OCI-M2 (cell line): ENCODE data around the gene EPHB3.

Experiments used
- DNase-seq: peaks from one replicate; lab custom pipeline; 2025; ENCODE audit not compliant: unreplicated experiment; lab: John Stamatoyannopoulos, UW

The EPHB3 gene

DNA sequence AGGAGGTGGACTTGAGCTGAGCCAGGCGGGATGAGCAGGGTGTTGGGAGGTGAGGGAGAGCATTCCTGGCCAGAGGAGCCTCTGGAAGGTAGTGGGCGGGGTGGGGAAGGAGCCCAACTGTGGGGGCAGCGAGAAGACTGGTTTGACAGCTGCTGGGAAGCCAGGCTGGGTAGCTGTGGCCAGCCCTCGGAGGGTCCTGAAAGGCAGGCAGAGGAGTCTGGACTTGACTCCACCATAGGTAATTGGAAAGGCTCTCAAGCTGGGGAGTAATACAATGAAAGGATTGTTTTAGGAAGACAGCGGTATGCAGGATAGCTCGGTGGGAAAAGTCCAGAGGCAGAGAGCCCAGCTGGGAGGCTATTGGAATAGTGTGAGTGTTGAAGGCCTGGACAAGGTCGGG lies 17.2 kb downstream of the EPHB3 start:
- no peak for DNase-seq

DNA sequence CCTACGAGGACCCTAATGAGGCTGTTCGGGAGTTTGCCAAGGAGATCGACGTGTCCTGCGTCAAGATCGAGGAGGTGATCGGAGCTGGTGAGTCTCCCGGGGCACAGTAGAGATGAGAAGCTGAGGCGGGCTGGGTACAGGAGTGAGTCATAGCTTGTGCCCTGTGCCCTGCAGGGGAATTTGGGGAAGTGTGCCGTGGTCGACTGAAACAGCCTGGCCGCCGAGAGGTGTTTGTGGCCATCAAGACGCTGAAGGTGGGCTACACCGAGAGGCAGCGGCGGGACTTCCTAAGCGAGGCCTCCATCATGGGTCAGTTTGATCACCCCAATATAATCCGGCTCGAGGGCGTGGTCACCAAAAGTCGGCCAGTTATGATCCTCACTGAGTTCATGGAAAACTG lies 17.9 kb downstream of the EPHB3 start:
- DNase-seq, result no peak

GRCh38 chr3:184580376-184580775 lies 18.8 kb downstream of the EPHB3 start:
- DNase-seq, result no peak

DNA sequence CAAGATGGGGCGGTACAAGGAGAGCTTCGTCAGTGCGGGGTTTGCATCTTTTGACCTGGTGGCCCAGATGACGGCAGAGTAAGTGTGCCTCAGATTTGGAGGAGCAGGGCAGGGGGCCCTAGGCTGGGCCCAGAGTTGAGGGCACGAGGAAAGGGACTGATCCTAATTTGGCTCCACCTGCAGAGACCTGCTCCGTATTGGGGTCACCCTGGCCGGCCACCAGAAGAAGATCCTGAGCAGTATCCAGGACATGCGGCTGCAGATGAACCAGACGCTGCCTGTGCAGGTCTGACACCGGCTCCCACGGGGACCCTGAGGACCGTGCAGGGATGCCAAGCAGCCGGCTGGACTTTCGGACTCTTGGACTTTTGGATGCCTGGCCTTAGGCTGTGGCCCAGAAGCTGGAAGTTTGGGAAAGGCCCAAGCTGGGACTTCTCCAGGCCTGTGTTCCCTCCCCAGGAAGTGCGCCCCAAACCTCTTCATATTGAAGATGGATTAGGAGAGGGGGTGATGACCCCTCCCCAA lies 19.8 kb downstream of the EPHB3 start:
- no peak for DNase-seq

GRCh38 chr3:184582646-184583577 lies 21.3 kb downstream of the EPHB3 start:
- no peak for DNase-seq

DNA sequence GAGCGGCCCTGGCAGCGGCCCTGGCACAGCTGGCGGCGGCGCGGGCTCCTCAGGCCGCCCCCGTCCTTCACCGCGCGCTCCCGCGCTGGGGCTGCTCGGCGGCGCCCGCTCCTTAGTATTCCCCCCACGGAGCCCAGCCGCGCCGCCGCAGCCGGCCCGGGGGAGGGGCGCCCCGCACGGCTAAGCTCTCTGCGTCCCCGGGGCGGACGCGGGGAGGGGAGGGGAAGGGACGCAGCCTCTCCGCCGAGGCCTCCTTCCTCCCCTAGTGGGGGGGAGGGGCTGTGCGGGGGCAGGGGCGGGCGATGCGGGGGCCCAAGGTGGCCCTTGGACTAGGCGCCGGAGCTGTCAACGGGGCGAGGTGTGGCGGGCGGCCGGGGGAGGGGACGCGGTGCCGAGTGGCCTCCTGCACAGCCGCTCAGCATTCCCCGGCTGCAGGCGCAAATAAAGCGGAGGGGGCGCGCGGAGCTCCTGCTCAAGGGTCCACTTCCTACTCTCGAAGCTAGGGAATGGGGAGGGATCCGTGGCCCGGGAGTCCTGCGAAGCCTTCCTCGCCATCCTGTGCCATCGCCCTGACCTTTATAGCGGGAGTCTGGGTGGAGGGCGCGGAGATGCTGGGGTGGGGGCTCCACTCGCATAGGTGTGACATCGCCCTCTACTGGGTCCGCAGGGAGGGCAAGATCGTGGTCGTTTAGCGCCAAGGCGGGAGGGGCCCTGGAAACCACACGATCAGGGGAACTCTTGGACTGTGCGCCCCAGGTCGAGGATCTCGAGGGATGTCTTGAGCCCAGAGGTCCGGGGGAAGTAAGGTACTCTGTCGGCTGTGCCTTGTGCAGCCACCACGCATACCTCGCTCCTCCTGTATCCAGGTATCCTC lies 22.2 kb downstream of the EPHB3 start:
- DNase-seq, result no peak

- DNase-seq, result no peak
Measured at GRCh38 chr3:184584464-184584891, 22.9 kb downstream of the EPHB3 start.

- no peak for DNase-seq
Measured at GRCh38 chr3:184585545-184585944, 24.0 kb downstream of the EPHB3 start.

DNA sequence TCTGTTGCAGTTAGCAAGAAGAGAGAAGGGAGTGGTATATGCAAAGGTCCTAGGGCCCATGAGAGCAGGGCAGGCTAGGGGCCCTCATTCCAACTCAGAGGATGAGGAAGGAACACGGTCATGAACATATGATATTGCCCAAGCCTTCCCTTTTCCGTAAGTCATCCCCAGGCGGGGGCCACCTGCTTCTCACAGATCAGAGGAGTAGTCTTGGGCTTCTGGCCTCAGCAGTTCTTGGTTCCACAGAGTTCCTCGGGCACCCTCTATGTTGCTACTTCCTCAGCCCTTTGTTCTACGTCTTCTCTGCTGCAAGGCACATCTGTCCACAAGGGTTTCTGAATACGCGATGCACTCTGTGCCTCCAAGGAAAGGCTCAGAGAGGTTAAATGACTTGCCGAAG lies 25.3 kb downstream of the EPHB3 start:
- no peak for DNase-seq

DNA sequence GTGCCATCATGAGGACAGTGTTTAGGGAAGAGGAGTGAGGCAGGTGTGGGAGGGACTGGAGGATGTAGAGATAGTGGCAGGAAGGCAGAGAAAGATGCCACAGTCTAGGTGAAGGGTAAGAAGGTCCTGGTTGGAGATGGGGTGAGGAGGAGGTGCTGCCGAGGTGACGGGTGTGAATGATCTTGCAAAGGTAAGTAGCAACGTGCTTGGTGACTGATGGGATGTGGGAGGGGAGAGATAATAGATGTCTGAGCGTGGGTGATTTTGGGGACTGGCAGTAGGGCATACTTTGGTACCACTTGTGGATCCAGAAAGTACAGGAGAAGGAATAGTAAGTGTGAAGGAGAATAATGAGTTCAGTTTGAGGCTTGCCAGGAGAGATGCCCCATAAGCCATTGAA lies 27.2 kb downstream of the EPHB3 start:
- DNase-seq, result no peak

DNA sequence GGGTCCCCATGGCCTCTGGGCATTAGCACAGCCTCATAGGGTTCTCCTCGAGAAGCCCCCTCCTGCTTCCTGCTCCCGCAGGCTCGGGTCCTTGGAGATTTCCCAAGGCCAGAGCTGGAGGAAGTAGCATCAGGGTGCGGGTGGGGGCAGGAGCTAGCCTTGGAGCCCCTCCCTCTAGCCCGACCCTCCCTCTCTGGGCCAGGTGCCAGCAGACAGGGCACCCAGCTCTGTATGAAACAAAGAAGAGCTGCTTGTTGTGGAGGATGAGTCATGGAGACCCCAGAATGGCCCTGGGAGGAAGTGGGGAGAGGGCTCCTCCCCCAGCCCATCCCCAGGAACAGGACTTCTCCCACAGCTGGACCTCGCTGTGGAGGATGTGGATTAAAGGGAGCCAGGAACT lies 29.2 kb downstream of the EPHB3 start:
- DNase-seq, result no peak

- DNase-seq, result no peak
Measured at GRCh38 chr3:184591789-184592188, 30.2 kb downstream of the EPHB3 start.

- DNase-seq, result no peak
Measured at GRCh38 chr3:184592371-184593219, 31.0 kb downstream of the EPHB3 start.

- DNase-seq, result no peak
Measured at GRCh38 chr3:184593220-184593927, 31.8 kb downstream of the EPHB3 start.

GRCh38 chr3:184593928-184594303 lies 32.3 kb downstream of the EPHB3 start:
- no peak for DNase-seq

GRCh38 chr3:184594371-184595001 lies 32.9 kb downstream of the EPHB3 start:
- no peak for DNase-seq

DNA sequence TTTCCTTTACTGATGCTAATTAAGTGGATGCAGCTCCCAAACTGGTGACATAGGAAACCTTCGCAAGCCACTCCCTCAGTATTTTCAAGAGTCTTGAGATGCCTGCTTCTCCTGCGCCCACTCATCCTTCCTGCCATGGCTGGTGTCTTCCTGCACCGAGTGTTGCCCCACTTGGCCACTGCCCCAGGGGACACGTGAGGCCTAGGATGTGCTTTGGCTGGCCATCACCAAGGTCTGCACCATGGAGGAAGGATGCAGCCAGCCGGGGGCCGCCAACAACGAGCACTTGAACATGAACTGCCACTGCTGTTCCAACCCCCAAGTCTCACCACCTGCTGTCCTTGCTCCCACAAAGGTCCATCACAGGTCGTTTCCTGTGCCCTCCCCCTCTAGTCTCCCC lies 34.1 kb downstream of the EPHB3 start:
- no peak for DNase-seq

DNA sequence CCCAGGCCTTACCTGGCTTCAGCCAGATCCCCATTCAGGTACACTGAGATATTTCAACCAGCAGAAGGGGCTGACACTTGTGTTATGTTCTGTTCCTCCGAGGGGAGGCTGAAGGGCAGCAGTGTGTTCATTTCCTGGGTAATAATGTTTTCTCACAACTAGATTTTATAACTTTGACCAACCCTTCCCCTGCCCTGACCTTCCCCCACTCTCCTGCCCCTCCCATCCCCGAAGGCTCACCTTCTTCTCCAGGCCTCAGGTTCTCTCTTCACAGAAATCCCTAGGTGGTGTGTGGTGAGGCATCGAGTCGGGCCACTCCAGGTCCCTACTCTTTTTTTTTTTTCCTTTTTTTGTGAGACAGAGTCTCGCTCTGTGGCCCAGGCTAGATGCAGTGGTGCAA lies 34.6 kb downstream of the EPHB3 start:
- no peak for DNase-seq

DNA sequence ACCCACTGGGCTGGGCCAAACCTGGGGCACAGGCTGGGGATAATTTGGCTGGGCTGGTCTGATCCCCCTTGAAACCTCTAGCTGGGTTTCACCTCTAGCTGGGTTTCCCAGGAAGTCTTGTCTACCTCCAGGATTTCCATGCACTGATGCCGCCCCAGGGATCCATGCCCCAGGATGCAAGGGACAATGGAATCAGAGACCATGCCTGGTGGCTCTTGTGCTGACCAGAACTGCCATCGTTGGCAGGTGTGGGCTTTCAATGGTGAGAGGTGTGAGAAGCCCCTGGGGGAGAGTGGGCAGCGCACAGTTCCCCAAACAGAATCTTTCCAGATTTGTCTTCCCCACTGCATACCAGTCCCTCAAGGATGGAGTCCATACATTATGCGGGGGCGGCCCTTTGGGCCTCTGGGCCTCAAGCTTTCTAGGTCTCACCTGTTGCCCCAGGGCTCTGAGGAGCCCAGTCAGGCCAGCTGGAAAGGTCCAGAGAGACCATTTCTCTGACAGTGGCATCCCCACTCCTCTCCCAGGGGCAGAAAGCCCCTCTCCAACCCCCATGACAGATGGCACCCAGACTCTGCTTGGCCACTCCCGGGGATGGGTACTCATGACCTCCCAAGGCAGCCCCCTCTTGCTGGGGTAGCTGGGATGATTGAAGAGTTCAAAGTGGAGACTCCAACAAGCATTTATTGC lies 35.4 kb downstream of the EPHB3 start:
- DNase-seq, result no peak
